ENCODE results near the gene LAMA2. TPM values are rescaled to one million over a fixed set of nuclear protein-coding genes. Genes with fewer than 3 reads are reported as not detected.
A peak's percentile ranks its signal among the peaks of the same experiment; 100 is the strongest.

LAMA2 gene
- total RNA-seq, 1 experiment from 2014 or later = 8.2 TPM

- Histone ChIP-seq H3K79me2 (ENCODE audit: insufficient read depth, low read length) (no peaks in the 10 kb centered on the region), H3K4me1 (ENCODE audit: control insufficient read depth in 1 of 2, insufficient read depth in 2 of 2, low read length in 2 of 2) (peaks cover 68 to 84% of the 10 kb centered on the region in 2 experiments), H4K20me1 (ENCODE audit: insufficient read depth) (no peaks in the 10 kb centered on the region), H3K9me2 (ENCODE audit: insufficient read depth) (no peaks in the 10 kb centered on the region), H3K27me3 (ENCODE audit: insufficient read depth, low read length) (no peaks in the 10 kb centered on the region), H3K4me2 (ENCODE audit: low read length) (peak overlapping the region; percentile 36), H3K27ac (ENCODE audit: low read depth, low read length) (peak overlapping the region; percentile 100), H3K36me3 (ENCODE audit: control insufficient read depth in 1 of 2, insufficient read depth in 2 of 2, low read length in 2 of 2) (peaks cover 0 to 3% of the 10 kb centered on the region in 2 experiments; a peak in 1 of 4 replicates), H3K9ac (ENCODE audit: low read length) (peak overlapping the region; percentile 13; the same call in 1 of the 2 replicates), H3K9me3 (ENCODE audit: control insufficient read depth in 1 of 2, insufficient read depth in 1 of 2, low read depth in 1 of 2, low read length in 2 of 2) (no peaks in the 10 kb centered on the region), H2AFZ (ENCODE audit: low read depth, low read length, poor library complexity, severe bottlenecking) (no peak overlapping the region), H3K4me3 (replicated peaks in 1 of 2; ENCODE audit: low read depth in 1 of 2, low read length in 2 of 2) (no peak overlapping the region)
- intact Hi-C loops (cut with micrococcal nuclease) = no loop called here
- ChIA-PET CTCF (no interaction called here), RAD21 (ENCODE audit: low non-redundant PET in 1 of 2, low total read pairs in 2 of 2, uncharacterized antibody in 2 of 2, unreplicated experiment in 2 of 2) (no interaction called here), POLR2A (no interaction called here)
- DNase-seq (ENCODE audit: low read depth, low spot score) (no peak), ATAC-seq (no peak)
- no peak for TF ChIP-seq FOSL1 (IDR thresholded peaks at IDR 0.05; ENCODE audit: low read depth)
- no peak for TF ChIP-seq ZNF274 (IDR thresholded peaks at IDR 0.05; ENCODE audit: low read depth, low read length)
- no peak for TF ChIP-seq ZFX (IDR thresholded peaks at IDR 0.05)
- no peak for TF ChIP-seq RAD21 (IDR thresholded peaks at IDR 0.05; ENCODE audit: low read depth)
- TF ChIP-seq CTCF (IDR thresholded peaks at IDR 0.05 in 2 of 3, conservative IDR thresholded peaks at IDR 0.05 in 1 of 3; ENCODE audit: borderline replicate concordance in 1 of 3, insufficient read depth in 1 of 3, low read depth in 2 of 3, low read length in 2 of 3) = no peak
- TF ChIP-seq EGR1 (IDR thresholded peaks at IDR 0.05; ENCODE audit: low read depth) = no peak
- no peak for TF ChIP-seq MAX (IDR thresholded peaks at IDR 0.05)
- no TSS peak for BruUV-seq (replicated peaks)
These were observed 611.6 kb downstream of the LAMA2 start for GRCh38 chr6:129494586-129494985.

- H3K79me2 ChIP-seq (ENCODE audit: insufficient read depth, low read length) = no peaks in the 10 kb centered on the region
- DNase-seq (ENCODE audit: low read depth, low spot score) (no peak), ATAC-seq (no peak)
- peaks cover 70 to 84% of the 10 kb centered on the region in 2 experiments for H3K4me1 ChIP-seq (ENCODE audit: control insufficient read depth in 1 of 2, insufficient read depth in 2 of 2, low read length in 2 of 2)
- H3K27ac ChIP-seq (ENCODE audit: low read depth, low read length) = peak overlapping the region; percentile 32
- H2AFZ ChIP-seq (ENCODE audit: low read depth, low read length, poor library complexity, severe bottlenecking) = no peak overlapping the region
- H3K4me2 ChIP-seq (ENCODE audit: low read length) = no peak overlapping the region
- ChIA-PET POLR2A (no interaction called here), RAD21 (ENCODE audit: low non-redundant PET in 1 of 2, low total read pairs in 2 of 2, uncharacterized antibody in 2 of 2, unreplicated experiment in 2 of 2) (no interaction called here), CTCF (no interaction called here)
- no peaks in the 10 kb centered on the region for H3K9me2 ChIP-seq (ENCODE audit: insufficient read depth)
- H4K20me1 ChIP-seq (ENCODE audit: insufficient read depth) = no peaks in the 10 kb centered on the region
- no peaks in the 10 kb centered on the region for H3K27me3 ChIP-seq (ENCODE audit: insufficient read depth, low read length)
- no peak overlapping the region for H3K4me3 ChIP-seq (replicated peaks in 1 of 2; ENCODE audit: low read depth in 1 of 2, low read length in 2 of 2)
- no peaks in the 10 kb centered on the region for H3K9me3 ChIP-seq (ENCODE audit: control insufficient read depth in 1 of 2, insufficient read depth in 1 of 2, low read depth in 1 of 2, low read length in 2 of 2)
- H3K9ac ChIP-seq (ENCODE audit: low read length) = no peak overlapping the region
- BruUV-seq (replicated peaks) = no TSS peak
- H3K36me3 ChIP-seq (ENCODE audit: control insufficient read depth in 1 of 2, insufficient read depth in 2 of 2, low read length in 2 of 2) = peaks cover 0 to 3% of the 10 kb centered on the region in 2 experiments; a peak in 1 of 4 replicates
- intact Hi-C loops (cut with micrococcal nuclease) = loop anchor here (5.0 kb wide), 2 partner anchors 152 to 172 kb away; no protein-coding TSS in a partner anchor
- no peak for TF ChIP-seq SP1 (IDR thresholded peaks at IDR 0.05; ENCODE audit: low read depth)
- no peak for TF ChIP-seq POLR2AphosphoS5 (IDR thresholded peaks at IDR 0.05; ENCODE audit: low read depth, low read length)
- no peak for TF ChIP-seq SIN3A (IDR thresholded peaks at IDR 0.05; ENCODE audit: low read depth)
- TF ChIP-seq ZFX (IDR thresholded peaks at IDR 0.05) = no peak
- TF ChIP-seq EZH2 (IDR thresholded peaks at IDR 0.05) = no peak
- TF ChIP-seq RAD21 (IDR thresholded peaks at IDR 0.05; ENCODE audit: low read depth) = no peak
- TF ChIP-seq POLR2A (IDR thresholded peaks at IDR 0.05; ENCODE audit: borderline replicate concordance, extremely low read depth, insufficient read depth, insufficient read length) = no peak
- no peak for TF ChIP-seq MAX (IDR thresholded peaks at IDR 0.05)
- no peak for TF ChIP-seq CBX3 (IDR thresholded peaks at IDR 0.05; ENCODE audit: low read depth)
- no peak for TF ChIP-seq JUND (IDR thresholded peaks at IDR 0.05)
- no peak for TF ChIP-seq ATF3 (IDR thresholded peaks at IDR 0.05)
- no peak for TF ChIP-seq CEBPB (IDR thresholded peaks at IDR 0.05; ENCODE audit: low read depth)
- TF ChIP-seq TCF7L2 (IDR thresholded peaks at IDR 0.05; ENCODE audit: borderline replicate concordance, extremely low read depth, insufficient read depth, insufficient read length) = no peak
- no peak for TF ChIP-seq ELF1 (IDR thresholded peaks at IDR 0.05; ENCODE audit: borderline replicate concordance, low read depth)
- no peak for TF ChIP-seq ZNF274 (IDR thresholded peaks at IDR 0.05; ENCODE audit: low read depth, low read length)
These were observed 612.7 kb downstream of the LAMA2 start for GRCh38 chr6:129495652-129496051.
